Adipocyte (in vitro differentiated cells): ENCODE measurements around the gene LYPD8.

Source experiments
- DNase-seq: peaks from one replicate; pipeline ENCODE4 v3.0.0-alpha.2; 2015; ENCODE audit warnings: low read depth
- H3K27me3 ChIP-seq: replicated peaks from 2 replicates; pipeline ENCODE4 v1.7.0; 2013; ENCODE audit warnings: mild to moderate bottlenecking, low read length, moderate library complexity; ENCODE audit not compliant: control insufficient read depth, insufficient read depth
- H3K36me3 ChIP-seq: 2 replicates; pipeline ENCODE4 v1.7.0; 2013; ENCODE audit warnings: low read length, mild to moderate bottlenecking, moderate library complexity; ENCODE audit not compliant: control insufficient read depth, insufficient read depth, severe bottlenecking
- H3K4me1 ChIP-seq: 2 replicates; pipeline ENCODE4 v1.7.0; 2013; ENCODE audit warnings: mild to moderate bottlenecking, low read length, moderate library complexity; ENCODE audit not compliant: control insufficient read depth, insufficient read depth
- H3K4me3 ChIP-seq: 2 replicates; pipeline ENCODE4 v1.7.0; 2013; ENCODE audit warnings: mild to moderate bottlenecking, low read length, moderate library complexity
- H3K9ac ChIP-seq: 2 replicates; pipeline ENCODE4 v1.7.0; 2013; ENCODE audit warnings: mild to moderate bottlenecking, low read length, moderate library complexity
- H3K9me3 ChIP-seq: 2 replicates; pipeline ENCODE4 v1.7.0; 2013; ENCODE audit warnings: mild to moderate bottlenecking, low read length, moderate library complexity; ENCODE audit not compliant: control insufficient read depth

LYPD8 gene

GRCh38 chr1:248757784-248758195, 2.2 kb upstream of the LYPD8 start:
- Histone ChIP-seq H3K4me3 (no peak overlapping the region), H3K9ac (no peak overlapping the region), H3K4me1 (no peaks in the 10 kb centered on the region), H3K9me3 (no peaks in the 10 kb centered on the region), H3K27me3 (no peaks in the 10 kb centered on the region), H3K36me3 (no peaks in the 10 kb centered on the region)
- DNase-seq: no peak

DNA sequence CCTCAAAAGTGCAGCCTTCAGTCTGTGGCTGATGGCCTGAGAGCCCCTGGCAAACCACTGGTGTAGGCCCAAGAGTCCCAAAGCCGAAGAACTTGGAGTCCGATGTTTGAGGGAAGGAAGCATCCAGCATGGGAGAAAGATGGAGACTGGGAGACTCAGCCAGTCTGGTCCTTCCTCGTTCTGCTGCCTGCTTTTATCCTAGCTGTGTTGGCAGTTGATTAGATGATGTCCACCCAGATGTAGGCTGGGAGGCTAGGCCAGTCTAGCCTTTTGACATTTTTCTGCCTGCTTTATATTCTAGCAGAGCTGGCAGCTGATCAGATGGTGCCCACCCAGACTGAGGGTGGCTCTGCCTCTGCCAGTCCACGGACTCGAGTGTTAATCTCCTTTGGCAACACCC, 1.1 kb upstream of the LYPD8 start:
- no peak for DNase-seq
- no peak overlapping the region for H3K4me3 ChIP-seq
- H3K36me3 ChIP-seq: no peaks in the 10 kb centered on the region
- H3K27me3 ChIP-seq: no peaks in the 10 kb centered on the region
- no peaks in the 10 kb centered on the region for H3K4me1 ChIP-seq
- H3K9me3 ChIP-seq: no peaks in the 10 kb centered on the region
- no peak overlapping the region for H3K9ac ChIP-seq

DNA sequence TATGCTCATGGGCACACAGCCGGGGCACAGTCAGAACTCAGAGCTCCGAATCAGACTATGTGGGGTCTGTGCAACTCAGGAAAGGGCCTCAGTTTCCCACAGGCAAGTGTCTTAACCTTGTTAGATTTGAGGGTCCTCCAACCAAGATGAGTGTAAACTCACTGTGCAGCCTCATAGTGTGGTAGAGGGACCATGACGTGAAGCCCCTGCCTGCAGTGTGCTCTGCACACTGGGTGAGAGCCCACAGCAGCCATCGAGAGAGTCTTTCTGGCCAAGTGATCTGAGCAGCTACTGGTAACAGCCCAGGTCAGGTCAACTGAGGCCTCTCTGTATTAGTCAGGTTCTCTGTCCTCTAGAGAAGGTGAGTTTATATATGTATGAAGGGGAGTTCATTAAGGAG, 592 bp upstream of the LYPD8 start:
- DNase-seq: no peak
- Histone ChIP-seq H3K9ac (no peak overlapping the region), H3K36me3 (no peaks in the 10 kb centered on the region), H3K9me3 (no peaks in the 10 kb centered on the region), H3K4me3 (no peak overlapping the region), H3K4me1 (no peaks in the 10 kb centered on the region), H3K27me3 (no peaks in the 10 kb centered on the region)

DNA sequence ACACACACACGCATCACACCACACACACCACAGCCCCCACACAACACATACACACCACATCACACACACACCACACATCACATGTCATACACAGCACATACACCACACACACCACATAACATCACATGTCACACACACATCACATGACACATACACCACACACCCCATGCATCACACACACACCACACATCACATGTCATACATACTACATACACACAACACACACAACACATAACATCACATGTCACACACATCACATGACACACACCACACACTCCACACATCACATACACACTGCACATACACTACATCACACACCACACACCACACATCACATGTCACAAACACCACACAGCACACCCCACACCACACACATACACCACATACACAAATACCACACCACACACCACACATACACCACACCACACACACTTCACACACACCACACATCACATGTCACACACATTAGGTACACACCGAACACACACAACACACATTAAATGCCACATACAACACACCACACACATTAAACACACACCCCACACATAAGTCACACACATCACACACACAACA, 1.8 kb downstream of the LYPD8 start:
- no peak for DNase-seq
- no peaks in the 10 kb centered on the region for H3K27me3 ChIP-seq
- no peak overlapping the region for H3K4me3 ChIP-seq
- no peak overlapping the region for H3K9ac ChIP-seq
- H3K36me3 ChIP-seq: no peaks in the 10 kb centered on the region
- H3K9me3 ChIP-seq: no peaks in the 10 kb centered on the region
- no peaks in the 10 kb centered on the region for H3K4me1 ChIP-seq

- H3K27me3 ChIP-seq: no peaks in the 10 kb centered on the region
- H3K4me3 ChIP-seq: no peak overlapping the region
- no peak for DNase-seq
- no peak overlapping the region for H3K9ac ChIP-seq
- H3K9me3 ChIP-seq: no peaks in the 10 kb centered on the region
- H3K4me1 ChIP-seq: no peaks in the 10 kb centered on the region
- H3K36me3 ChIP-seq: no peaks in the 10 kb centered on the region
Measured at GRCh38 chr1:248753029-248753594, 2.4 kb downstream of the LYPD8 start.

DNA sequence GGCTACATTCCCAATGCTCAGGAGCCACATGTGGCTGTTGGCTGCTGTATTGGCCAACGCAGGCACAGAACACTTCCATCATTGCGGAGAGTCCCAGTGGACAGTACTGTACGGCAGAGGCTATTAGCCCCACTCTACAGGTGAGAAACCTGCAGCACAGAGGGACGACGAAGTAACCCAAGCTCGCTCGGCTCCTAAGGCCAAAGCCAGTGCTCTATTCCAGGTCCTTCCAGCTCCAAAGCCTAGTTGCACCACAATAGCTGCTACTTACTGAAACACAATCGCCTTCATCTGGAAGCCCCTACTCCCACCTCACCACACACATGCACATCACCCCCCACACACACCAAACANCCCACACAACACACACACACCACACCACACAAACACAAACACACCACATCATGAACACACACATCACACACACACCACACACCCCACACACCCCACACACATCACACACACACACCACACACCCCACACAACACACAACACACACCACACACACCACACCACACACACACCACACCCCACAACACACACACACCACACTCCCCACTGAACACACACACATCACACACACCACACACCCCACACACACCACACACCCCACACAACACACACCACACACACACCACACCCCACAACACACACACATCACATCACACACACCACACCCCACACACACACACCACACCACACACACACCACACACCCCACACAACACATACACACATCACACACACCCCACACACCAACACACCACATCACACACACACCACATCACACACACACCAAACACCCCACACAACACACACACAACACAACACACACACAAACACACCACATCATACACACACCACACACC, 3.2 kb downstream of the LYPD8 start:
- Histone ChIP-seq H3K4me3 (no peak overlapping the region), H3K4me1 (no peaks in the 10 kb centered on the region), H3K36me3 (no peaks in the 10 kb centered on the region), H3K9ac (no peak overlapping the region), H3K9me3 (no peaks in the 10 kb centered on the region), H3K27me3 (no peaks in the 10 kb centered on the region)
- DNase-seq: no peak

- H3K36me3 ChIP-seq: no peaks in the 10 kb centered on the region
- no peak for DNase-seq
- H3K4me3 ChIP-seq: no peak overlapping the region
- no peak overlapping the region for H3K9ac ChIP-seq
- H3K4me1 ChIP-seq: no peaks in the 10 kb centered on the region
- H3K27me3 ChIP-seq: no peaks in the 10 kb centered on the region
- no peaks in the 10 kb centered on the region for H3K9me3 ChIP-seq
Measured at GRCh38 chr1:248751635-248752034, 3.9 kb downstream of the LYPD8 start.

- H3K27me3 ChIP-seq: no peaks in the 10 kb centered on the region
- H3K36me3 ChIP-seq: no peaks in the 10 kb centered on the region
- H3K4me3 ChIP-seq: no peak overlapping the region
- DNase-seq: no peak
- no peaks in the 10 kb centered on the region for H3K9me3 ChIP-seq
- no peaks in the 10 kb centered on the region for H3K4me1 ChIP-seq
- H3K9ac ChIP-seq: no peak overlapping the region
Measured at GRCh38 chr1:248751142-248751541, 4.4 kb downstream of the LYPD8 start.

DNA sequence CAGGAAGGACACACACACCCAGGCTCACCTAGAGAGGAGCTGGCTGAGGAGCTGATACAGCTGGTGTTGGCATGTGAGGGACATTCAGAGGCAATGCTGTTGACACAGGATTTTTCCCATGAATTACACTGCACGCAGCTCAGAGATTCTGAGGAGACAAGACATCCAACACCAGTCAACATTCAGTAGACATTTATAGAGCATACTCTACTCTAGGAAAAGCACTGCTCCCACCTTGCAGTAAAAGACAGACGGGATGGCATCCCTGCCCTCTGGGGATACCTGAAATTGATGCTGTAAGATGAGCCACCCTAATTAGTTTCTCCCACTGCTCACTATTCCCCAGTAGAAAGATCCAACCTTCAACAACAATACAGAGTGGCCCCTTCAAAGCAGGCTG, 5.1 kb downstream of the LYPD8 start:
- no peaks in the 10 kb centered on the region for H3K27me3 ChIP-seq
- H3K9me3 ChIP-seq: no peaks in the 10 kb centered on the region
- DNase-seq: no peak
- H3K4me1 ChIP-seq: no peaks in the 10 kb centered on the region
- no peak overlapping the region for H3K4me3 ChIP-seq
- no peaks in the 10 kb centered on the region for H3K36me3 ChIP-seq
- H3K9ac ChIP-seq: no peak overlapping the region

- Histone ChIP-seq H3K9ac (no peak overlapping the region), H3K4me3 (no peak overlapping the region), H3K36me3 (no peaks in the 10 kb centered on the region), H3K4me1 (no peaks in the 10 kb centered on the region), H3K9me3 (no peaks in the 10 kb centered on the region), H3K27me3 (no peaks in the 10 kb centered on the region)
- no peak for DNase-seq
Measured at GRCh38 chr1:248748211-248748610, 7.3 kb downstream of the LYPD8 start.

GRCh38 chr1:248740876-248741275, 14.7 kb downstream of the LYPD8 start:
- Histone ChIP-seq H3K9me3 (no peaks in the 10 kb centered on the region), H3K9ac (no peak overlapping the region), H3K4me1 (no peaks in the 10 kb centered on the region), H3K4me3 (no peak overlapping the region), H3K36me3 (no peaks in the 10 kb centered on the region), H3K27me3 (no peaks in the 10 kb centered on the region)
- DNase-seq: no peak
